BE2C (cell line): Measurements from ENCODE around the gene ICA1L.

ENCODE experiments used
- DNase-seq: peaks from one replicate; pipeline ENCODE4 v3.0.0-alpha.2; 2020
- H3K27me3 ChIP-seq: fragments of 250-450 bp; sonication (Bioruptor Pico); 2 replicates; pipeline ENCODE4 v1.5.1; 2020; ENCODE audit warnings: mild to moderate bottlenecking
- H3K36me3 ChIP-seq: fragments of 250-450 bp; sonication (Bioruptor Pico); 2 replicates; pipeline ENCODE4 v1.5.1; 2020; ENCODE audit warnings: mild to moderate bottlenecking
- H3K4me1 ChIP-seq: fragments of 250-450 bp; sonication (Bioruptor Pico); 2 replicates; pipeline ENCODE4 v1.5.1; 2020
- H3K4me3 ChIP-seq: 2 replicates; pipeline ENCODE4 v1.5.1; 2011; ENCODE audit warnings: low read depth, low read length
- H3K9me3 ChIP-seq: fragments of 250-450 bp; sonication (Bioruptor Pico); 2 replicates; pipeline ENCODE4 v1.5.1; 2020
- TF ChIP-seq, protein P1 (sequence below): IDR thresholded peaks from 2 replicates; pipeline ENCODE4 v1.5.1; 2012; ENCODE audit warnings: mild to moderate bottlenecking, low read depth, low read length

The ICA1L gene

GRCh38 chr2:202764991-202765390 is 106.6 kb downstream of the ICA1L start:
- no peaks in the 10 kb centered on the region for H3K9me3 ChIP-seq
- no peaks in the 10 kb centered on the region for H3K36me3 ChIP-seq
- H3K4me1 ChIP-seq: no peaks in the 10 kb centered on the region
- no peaks in the 10 kb centered on the region for H3K27me3 ChIP-seq
- H3K4me3 ChIP-seq: no peak overlapping the region
- TF ChIP-seq, protein P1, sequence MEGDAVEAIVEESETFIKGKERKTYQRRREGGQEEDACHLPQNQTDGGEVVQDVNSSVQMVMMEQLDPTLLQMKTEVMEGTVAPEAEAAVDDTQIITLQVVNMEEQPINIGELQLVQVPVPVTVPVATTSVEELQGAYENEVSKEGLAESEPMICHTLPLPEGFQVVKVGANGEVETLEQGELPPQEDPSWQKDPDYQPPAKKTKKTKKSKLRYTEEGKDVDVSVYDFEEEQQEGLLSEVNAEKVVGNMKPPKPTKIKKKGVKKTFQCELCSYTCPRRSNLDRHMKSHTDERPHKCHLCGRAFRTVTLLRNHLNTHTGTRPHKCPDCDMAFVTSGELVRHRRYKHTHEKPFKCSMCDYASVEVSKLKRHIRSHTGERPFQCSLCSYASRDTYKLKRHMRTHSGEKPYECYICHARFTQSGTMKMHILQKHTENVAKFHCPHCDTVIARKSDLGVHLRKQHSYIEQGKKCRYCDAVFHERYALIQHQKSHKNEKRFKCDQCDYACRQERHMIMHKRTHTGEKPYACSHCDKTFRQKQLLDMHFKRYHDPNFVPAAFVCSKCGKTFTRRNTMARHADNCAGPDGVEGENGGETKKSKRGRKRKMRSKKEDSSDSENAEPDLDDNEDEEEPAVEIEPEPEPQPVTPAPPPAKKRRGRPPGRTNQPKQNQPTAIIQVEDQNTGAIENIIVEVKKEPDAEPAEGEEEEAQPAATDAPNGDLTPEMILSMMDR: no peak
- DNase-seq: no peak

DNA sequence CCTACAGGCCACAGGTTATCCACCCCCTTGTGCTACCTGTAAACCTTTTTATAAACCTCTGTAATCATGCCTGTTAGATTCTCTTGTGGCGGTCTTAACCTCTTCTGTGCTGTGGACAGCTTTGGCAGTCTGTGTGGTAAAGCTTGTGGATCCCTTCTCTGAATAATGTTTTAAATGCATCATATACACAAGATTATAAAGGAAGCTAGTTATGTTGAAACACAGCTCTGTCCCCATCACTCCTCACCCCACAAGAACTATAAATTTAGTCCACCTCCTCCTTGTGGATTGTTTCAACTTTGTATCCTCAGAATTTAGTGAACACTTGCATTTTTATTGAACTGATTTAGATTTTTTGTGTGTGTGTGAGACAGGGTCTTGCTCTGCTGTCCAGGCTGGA is 107.7 kb downstream of the ICA1L start:
- Histone ChIP-seq H3K36me3 (no peaks in the 10 kb centered on the region), H3K27me3 (no peaks in the 10 kb centered on the region), H3K4me1 (no peaks in the 10 kb centered on the region), H3K9me3 (no peaks in the 10 kb centered on the region), H3K4me3 (no peak overlapping the region)
- TF ChIP-seq, protein P1: no peak
- no peak for DNase-seq

- Histone ChIP-seq H3K4me1 (no peaks in the 10 kb centered on the region), H3K9me3 (no peaks in the 10 kb centered on the region), H3K4me3 (no peak overlapping the region), H3K36me3 (peaks cover 3% of the 10 kb centered on the region; the same call in 1 of the 2 replicates), H3K27me3 (no peaks in the 10 kb centered on the region)
- TF ChIP-seq, protein P1: no peak
- no peak for DNase-seq
Measured at GRCh38 chr2:202762556-202762955, 109.0 kb downstream of the ICA1L start.

DNA sequence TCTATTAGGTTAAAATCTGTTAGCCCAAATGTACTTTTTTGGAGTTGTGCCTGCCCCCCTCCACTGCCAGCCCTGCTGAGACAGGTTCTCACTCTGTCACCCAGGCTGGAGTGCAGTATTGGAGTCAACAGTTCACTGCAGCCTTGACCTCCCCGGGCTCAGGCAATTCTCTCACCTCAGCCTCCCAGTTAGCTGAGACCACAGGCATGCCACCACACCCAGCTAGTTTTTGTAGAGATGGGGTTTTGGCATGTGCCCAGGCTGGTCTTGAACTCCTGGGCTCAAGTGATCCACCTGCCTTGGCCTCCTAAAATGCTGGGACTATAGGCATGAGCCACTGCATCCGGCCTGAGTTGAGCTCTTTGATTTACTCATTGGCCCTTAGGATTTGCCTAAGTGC is 110.7 kb downstream of the ICA1L start:
- TF ChIP-seq, protein P1: no peak
- DNase-seq: no peak
- Histone ChIP-seq H3K4me1 (no peaks in the 10 kb centered on the region), H3K4me3 (no peak overlapping the region), H3K36me3 (peaks cover 6% of the 10 kb centered on the region; the same call in 1 of the 2 replicates), H3K9me3 (no peaks in the 10 kb centered on the region), H3K27me3 (no peaks in the 10 kb centered on the region)

DNA sequence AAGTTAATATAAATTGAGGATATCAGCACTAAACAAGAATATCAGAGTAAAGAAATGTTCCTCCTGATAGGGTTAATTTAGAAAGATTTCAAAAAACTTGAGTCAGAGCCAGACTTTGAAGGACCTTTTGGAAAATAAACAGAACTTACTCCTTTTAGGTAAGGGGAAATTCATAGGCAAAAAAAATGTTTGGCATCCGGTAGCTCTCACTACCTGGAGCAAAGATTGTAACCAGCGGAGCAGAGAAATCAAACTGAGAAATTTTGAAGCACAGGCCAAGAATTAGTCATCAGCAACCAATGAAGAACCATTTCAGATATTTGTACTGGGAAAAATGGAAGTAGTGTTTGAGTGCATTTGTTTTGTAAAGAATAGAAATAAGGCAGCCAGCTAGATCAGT is 113.0 kb downstream of the ICA1L start:
- H3K27me3 ChIP-seq: no peaks in the 10 kb centered on the region
- TF ChIP-seq, protein P1: no peak
- H3K9me3 ChIP-seq: no peaks in the 10 kb centered on the region
- no peaks in the 10 kb centered on the region for H3K4me1 ChIP-seq
- DNase-seq: no peak
- H3K4me3 ChIP-seq: no peak overlapping the region
- peaks cover 6% of the 10 kb centered on the region; the same call in 1 of the 2 replicates for H3K36me3 ChIP-seq

DNA sequence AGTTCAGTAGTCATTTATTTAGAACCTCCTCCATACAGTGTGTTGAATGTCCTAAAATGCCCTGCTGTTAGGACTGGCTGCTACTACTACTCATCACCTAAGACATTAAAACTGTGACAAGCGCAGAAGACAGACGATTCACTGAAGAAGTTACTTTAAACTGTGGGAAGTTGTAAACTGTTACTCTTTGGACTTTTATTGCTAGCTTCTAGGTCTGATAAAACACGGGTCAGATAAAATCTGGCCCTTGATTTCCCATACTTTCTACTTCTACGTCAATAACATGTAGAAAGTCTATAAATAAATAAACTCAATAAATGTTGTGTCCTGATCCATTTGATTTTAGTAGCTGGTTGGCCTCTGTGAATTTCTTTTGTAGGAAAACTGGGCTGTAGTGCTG is 113.4 kb downstream of the ICA1L start:
- no peak overlapping the region for H3K4me3 ChIP-seq
- no peaks in the 10 kb centered on the region for H3K27me3 ChIP-seq
- no peak for DNase-seq
- H3K36me3 ChIP-seq: peaks cover 6% of the 10 kb centered on the region; the same call in 1 of the 2 replicates
- no peaks in the 10 kb centered on the region for H3K9me3 ChIP-seq
- TF ChIP-seq, protein P1: no peak
- no peaks in the 10 kb centered on the region for H3K4me1 ChIP-seq
